ENCODE data around the gene C14orf119. TPM values are rescaled to one million over a fixed set of nuclear protein-coding genes. Genes with fewer than 3 reads are reported as not detected.

Gene C14orf119
- total RNA-seq, 1 experiment from 2014 or later, result 81.3 TPM

GRCh38 chr14:23056956-23057756 is 38.1 kb upstream of the C14orf119 start, which contains the start of gene CDH24 (continued):
- TF ChIP-seq, protein P1, sequence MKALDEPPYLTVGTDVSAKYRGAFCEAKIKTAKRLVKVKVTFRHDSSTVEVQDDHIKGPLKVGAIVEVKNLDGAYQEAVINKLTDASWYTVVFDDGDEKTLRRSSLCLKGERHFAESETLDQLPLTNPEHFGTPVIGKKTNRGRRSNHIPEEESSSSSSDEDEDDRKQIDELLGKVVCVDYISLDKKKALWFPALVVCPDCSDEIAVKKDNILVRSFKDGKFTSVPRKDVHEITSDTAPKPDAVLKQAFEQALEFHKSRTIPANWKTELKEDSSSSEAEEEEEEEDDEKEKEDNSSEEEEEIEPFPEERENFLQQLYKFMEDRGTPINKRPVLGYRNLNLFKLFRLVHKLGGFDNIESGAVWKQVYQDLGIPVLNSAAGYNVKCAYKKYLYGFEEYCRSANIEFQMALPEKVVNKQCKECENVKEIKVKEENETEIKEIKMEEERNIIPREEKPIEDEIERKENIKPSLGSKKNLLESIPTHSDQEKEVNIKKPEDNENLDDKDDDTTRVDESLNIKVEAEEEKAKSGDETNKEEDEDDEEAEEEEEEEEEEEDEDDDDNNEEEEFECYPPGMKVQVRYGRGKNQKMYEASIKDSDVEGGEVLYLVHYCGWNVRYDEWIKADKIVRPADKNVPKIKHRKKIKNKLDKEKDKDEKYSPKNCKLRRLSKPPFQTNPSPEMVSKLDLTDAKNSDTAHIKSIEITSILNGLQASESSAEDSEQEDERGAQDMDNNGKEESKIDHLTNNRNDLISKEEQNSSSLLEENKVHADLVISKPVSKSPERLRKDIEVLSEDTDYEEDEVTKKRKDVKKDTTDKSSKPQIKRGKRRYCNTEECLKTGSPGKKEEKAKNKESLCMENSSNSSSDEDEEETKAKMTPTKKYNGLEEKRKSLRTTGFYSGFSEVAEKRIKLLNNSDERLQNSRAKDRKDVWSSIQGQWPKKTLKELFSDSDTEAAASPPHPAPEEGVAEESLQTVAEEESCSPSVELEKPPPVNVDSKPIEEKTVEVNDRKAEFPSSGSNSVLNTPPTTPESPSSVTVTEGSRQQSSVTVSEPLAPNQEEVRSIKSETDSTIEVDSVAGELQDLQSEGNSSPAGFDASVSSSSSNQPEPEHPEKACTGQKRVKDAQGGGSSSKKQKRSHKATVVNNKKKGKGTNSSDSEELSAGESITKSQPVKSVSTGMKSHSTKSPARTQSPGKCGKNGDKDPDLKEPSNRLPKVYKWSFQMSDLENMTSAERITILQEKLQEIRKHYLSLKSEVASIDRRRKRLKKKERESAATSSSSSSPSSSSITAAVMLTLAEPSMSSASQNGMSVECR (CRISPR knock-in tag; IDR thresholded peaks at IDR 0.05; ENCODE audit: borderline replicate concordance), result no peak

- H3K27me3 Mint-ChIP-seq (ENCODE audit: low read depth), result peaks cover 5% of the 10 kb centered on the region; the same call in 1 of the 2 replicates
- H3K4me3 Mint-ChIP-seq, result peak overlapping the region; percentile 83
- DNase-seq (ENCODE audit: low spot score) (peak; percentile 96), ATAC-seq (peak; percentile 66)
- H3K36me3 Mint-ChIP-seq, result peaks cover 29% of the 10 kb centered on the region
- H3K4me1 Mint-ChIP-seq, result peaks cover 12% of the 10 kb centered on the region
- H3K27ac Mint-ChIP-seq, result peak overlapping the region; percentile 91
- CTCF ChIA-PET, result interaction anchor here (0.5 to 8.8 kb wide), 46 partner anchors 10 to 1614 kb away, joined by 3 to 224 read pairs (median 5); partner anchors contain the start of genes ACIN1, AJUBA, C14orf119 and HAUS4
- POLR2A ChIA-PET, result interaction anchor here (0.6 to 2.6 kb wide), 15 partner anchors 10 to 129 kb away, joined by 3 to 13 read pairs (median 6); partner anchors contain the start of genes ACIN1, AJUBA, C14orf119 and PRMT5
- no peaks in the 10 kb centered on the region for H3K9me3 Mint-ChIP-seq
- TF ChIP-seq, protein P2, sequence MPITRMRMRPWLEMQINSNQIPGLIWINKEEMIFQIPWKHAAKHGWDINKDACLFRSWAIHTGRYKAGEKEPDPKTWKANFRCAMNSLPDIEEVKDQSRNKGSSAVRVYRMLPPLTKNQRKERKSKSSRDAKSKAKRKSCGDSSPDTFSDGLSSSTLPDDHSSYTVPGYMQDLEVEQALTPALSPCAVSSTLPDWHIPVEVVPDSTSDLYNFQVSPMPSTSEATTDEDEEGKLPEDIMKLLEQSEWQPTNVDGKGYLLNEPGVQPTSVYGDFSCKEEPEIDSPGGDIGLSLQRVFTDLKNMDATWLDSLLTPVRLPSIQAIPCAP (CRISPR knock-in tag; IDR thresholded peaks at IDR 0.05), result no peak
- TF ChIP-seq, protein P3, sequence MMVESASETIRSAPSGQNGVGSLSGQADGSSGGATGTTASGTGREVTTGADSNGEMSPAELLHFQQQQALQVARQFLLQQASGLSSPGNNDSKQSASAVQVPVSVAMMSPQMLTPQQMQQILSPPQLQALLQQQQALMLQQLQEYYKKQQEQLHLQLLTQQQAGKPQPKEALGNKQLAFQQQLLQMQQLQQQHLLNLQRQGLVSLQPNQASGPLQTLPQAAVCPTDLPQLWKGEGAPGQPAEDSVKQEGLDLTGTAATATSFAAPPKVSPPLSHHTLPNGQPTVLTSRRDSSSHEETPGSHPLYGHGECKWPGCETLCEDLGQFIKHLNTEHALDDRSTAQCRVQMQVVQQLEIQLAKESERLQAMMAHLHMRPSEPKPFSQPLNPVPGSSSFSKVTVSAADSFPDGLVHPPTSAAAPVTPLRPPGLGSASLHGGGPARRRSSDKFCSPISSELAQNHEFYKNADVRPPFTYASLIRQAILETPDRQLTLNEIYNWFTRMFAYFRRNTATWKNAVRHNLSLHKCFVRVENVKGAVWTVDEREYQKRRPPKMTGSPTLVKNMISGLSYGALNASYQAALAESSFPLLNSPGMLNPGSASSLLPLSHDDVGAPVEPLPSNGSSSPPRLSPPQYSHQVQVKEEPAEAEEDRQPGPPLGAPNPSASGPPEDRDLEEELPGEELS (CRISPR knock-in tag; IDR thresholded peaks at IDR 0.05), result no peak
- no peak; the same call in 1 of the 2 replicates for TF ChIP-seq USF1 (CRISPR knock-in tag; IDR thresholded peaks at IDR 0.05)
- TF ChIP-seq, protein P4, sequence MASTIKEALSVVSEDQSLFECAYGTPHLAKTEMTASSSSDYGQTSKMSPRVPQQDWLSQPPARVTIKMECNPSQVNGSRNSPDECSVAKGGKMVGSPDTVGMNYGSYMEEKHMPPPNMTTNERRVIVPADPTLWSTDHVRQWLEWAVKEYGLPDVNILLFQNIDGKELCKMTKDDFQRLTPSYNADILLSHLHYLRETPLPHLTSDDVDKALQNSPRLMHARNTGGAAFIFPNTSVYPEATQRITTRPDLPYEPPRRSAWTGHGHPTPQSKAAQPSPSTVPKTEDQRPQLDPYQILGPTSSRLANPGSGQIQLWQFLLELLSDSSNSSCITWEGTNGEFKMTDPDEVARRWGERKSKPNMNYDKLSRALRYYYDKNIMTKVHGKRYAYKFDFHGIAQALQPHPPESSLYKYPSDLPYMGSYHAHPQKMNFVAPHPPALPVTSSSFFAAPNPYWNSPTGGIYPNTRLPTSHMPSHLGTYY (CRISPR knock-in tag; IDR thresholded peaks at IDR 0.05), result peak; percentile 7; the same call in 1 of the 2 replicates
- no peak for TF ChIP-seq CDX4 (CRISPR knock-in tag; IDR thresholded peaks at IDR 0.05; ENCODE audit: borderline replicate concordance)
- peak; percentile 16; the same call in 1 of the 2 replicates for TF ChIP-seq ZNF416 (CRISPR knock-in tag; IDR thresholded peaks at IDR 0.05)
- no peak for TF ChIP-seq RELA (CRISPR knock-in tag; IDR thresholded peaks at IDR 0.05; ENCODE audit: borderline replicate concordance)
- no peak for TF ChIP-seq SOX15 (CRISPR knock-in tag; IDR thresholded peaks at IDR 0.05)
- TF ChIP-seq SMAD4 (CRISPR knock-in tag; IDR thresholded peaks at IDR 0.05), result no peak
- no peak for TF ChIP-seq IRF2 (CRISPR knock-in tag; IDR thresholded peaks at IDR 0.05; ENCODE audit: borderline replicate concordance, low read depth)
- no peak for TF ChIP-seq ZNF396 (CRISPR knock-in tag; IDR thresholded peaks at IDR 0.05; ENCODE audit: borderline replicate concordance)
- peak; percentile 52; the same call in 1 of the 2 replicates for TF ChIP-seq SP1 (CRISPR knock-in tag; conservative IDR thresholded peaks at IDR 0.05)
- TF ChIP-seq CREM (CRISPR knock-in tag; IDR thresholded peaks at IDR 0.05), result 0 out of 2 replicates have a peak, but pooled peaks have one; percentile 25
- TF ChIP-seq, protein P5, sequence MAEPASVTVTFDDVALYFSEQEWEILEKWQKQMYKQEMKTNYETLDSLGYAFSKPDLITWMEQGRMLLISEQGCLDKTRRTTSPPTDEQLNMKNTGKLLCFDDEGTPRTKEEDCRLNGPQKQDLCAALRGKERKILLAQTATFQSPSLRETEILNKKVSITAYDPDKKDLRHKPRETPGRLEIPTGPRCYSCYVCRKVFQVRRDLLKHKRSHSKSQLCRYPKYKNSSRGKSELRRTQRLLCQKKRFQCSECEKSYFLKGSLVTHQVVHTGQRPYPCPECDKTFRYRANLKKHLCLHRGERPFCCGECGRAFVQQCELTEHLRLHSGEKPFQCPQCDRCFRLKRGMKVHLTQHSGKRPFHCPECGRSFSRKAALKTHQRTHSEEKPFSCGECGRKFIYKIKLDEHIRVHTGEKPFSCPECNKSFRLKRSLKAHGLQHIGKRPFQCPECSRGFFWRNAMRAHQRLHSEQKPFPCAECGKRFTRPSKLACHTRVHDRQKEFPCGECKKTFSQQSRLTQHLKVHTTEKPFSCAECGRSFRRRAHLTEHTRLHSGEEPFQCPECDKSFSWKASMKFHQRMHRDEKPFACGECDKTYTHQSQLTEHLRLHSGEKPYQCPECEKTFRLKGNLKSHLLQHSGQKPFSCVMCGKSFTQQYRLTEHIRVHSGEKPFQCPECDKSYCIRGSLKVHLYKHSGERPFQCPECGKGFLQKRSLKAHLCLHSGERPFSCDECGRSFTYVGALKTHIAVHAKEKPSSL (CRISPR knock-in tag; conservative IDR thresholded peaks at IDR 0.05), result no peak
- TF ChIP-seq, protein P6, sequence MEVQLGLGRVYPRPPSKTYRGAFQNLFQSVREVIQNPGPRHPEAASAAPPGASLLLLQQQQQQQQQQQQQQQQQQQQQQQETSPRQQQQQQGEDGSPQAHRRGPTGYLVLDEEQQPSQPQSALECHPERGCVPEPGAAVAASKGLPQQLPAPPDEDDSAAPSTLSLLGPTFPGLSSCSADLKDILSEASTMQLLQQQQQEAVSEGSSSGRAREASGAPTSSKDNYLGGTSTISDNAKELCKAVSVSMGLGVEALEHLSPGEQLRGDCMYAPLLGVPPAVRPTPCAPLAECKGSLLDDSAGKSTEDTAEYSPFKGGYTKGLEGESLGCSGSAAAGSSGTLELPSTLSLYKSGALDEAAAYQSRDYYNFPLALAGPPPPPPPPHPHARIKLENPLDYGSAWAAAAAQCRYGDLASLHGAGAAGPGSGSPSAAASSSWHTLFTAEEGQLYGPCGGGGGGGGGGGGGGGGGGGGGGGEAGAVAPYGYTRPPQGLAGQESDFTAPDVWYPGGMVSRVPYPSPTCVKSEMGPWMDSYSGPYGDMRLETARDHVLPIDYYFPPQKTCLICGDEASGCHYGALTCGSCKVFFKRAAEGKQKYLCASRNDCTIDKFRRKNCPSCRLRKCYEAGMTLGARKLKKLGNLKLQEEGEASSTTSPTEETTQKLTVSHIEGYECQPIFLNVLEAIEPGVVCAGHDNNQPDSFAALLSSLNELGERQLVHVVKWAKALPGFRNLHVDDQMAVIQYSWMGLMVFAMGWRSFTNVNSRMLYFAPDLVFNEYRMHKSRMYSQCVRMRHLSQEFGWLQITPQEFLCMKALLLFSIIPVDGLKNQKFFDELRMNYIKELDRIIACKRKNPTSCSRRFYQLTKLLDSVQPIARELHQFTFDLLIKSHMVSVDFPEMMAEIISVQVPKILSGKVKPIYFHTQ (CRISPR knock-in tag; IDR thresholded peaks at IDR 0.05), result peak; percentile 63; the same call in 1 of the 2 replicates
Observed at GRCh38 chr14:23057757-23058653, 37.3 kb upstream of the C14orf119 start.

All from WTC11 (cell line).